Ishikawa (cell line): ENCODE measurements around the gene IFIT1B.

Experiments
- CEBPB ChIP-seq: IDR thresholded peaks from 2 replicates; pipeline ENCODE4 v1.6.1; 2012
- CREB1 ChIP-seq: IDR thresholded peaks from 2 replicates; pipeline ENCODE4 v1.6.1; 2012; ENCODE audit warnings: low read depth
- EGR1 ChIP-seq: IDR thresholded peaks from 2 replicates; pipeline ENCODE4 v1.6.1; 2012
- EP300 ChIP-seq: IDR thresholded peaks from 2 replicates; pipeline ENCODE4 v1.6.1; 2012; ENCODE audit warnings: borderline replicate concordance
- FOXM1 ChIP-seq: IDR thresholded peaks from 2 replicates; pipeline ENCODE4 v1.6.1; 2012; ENCODE audit warnings: low read depth, borderline replicate concordance
- NFIC ChIP-seq: IDR thresholded peaks from 2 replicates; pipeline ENCODE4 v1.6.1; 2012
- RAD21 ChIP-seq: IDR thresholded peaks from 2 replicates; pipeline ENCODE4 v1.6.1; 2012; ENCODE audit warnings: low read depth
- TAF1 ChIP-seq: IDR thresholded peaks from 2 replicates; pipeline ENCODE4 v1.6.1; 2012; ENCODE audit warnings: low read depth, mild to moderate bottlenecking
- TCF12 ChIP-seq: IDR thresholded peaks from 2 replicates; pipeline ENCODE4 v1.6.1; 2012; ENCODE audit warnings: low read depth
- TEAD4 ChIP-seq: IDR thresholded peaks from 2 replicates; pipeline ENCODE4 v1.6.1; 2012
- YY1 ChIP-seq: IDR thresholded peaks from 2 replicates; pipeline ENCODE4 v1.6.1; 2012; ENCODE audit warnings: low read depth
- ZBTB7A ChIP-seq: IDR thresholded peaks from 2 replicates; pipeline ENCODE4 v1.6.1; 2012; ENCODE audit warnings: low read depth
- TF ChIP-seq, protein P1 (sequence below): IDR thresholded peaks from 2 replicates; pipeline ENCODE4 v1.6.1; 2012
- TF ChIP-seq, protein P2 (sequence below): IDR thresholded peaks from 2 replicates; pipeline ENCODE4 v1.6.1; 2012; ENCODE audit warnings: low read depth, mild to moderate bottlenecking
- TF ChIP-seq, protein P3 (sequence below): IDR thresholded peaks from 2 replicates; pipeline ENCODE4 v1.6.1; 2012

Gene IFIT1B

DNA sequence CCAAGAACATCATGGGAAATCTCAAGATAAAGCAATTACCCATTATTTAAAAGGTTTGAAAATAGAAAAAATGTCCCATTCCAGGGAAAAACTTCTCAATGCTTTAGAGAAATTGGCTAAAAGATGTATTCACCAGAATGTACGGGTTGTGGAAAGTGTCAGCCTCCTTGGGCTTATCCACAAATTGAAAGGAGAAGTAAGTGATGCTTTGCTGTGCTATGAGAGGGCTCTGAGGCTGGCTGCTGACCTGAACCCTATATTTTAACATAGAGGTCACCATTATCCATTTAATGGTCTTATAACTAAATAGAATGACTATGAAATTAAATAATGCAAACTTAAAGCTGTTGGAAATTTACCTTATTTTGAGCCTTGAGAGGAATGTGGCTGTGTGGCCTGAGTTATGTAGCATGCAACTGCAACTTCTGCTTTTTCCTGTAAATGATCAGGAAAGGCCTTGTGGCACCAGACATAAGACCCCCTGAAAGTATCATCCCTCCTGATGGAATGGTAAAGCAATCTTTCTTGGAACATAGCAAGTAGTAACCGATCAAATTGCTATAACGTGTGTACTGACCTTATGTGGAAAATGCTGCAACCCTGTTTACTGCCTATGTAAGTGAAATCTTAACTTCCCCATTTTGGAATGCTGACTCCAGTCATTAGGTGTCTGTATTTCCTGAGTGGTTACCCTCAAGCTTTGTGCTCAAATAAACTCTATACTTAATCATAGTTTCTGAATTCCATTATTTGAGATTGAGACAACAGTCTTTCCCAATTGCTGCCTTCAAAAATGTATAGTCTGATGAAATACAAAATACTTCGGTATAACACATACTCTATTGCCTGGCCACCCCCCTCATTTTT lies 6.9 kb downstream of the IFIT1B start:
- TF ChIP-seq, protein P1, sequence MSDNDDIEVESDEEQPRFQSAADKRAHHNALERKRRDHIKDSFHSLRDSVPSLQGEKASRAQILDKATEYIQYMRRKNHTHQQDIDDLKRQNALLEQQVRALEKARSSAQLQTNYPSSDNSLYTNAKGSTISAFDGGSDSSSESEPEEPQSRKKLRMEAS = no peak
- TF ChIP-seq CEBPB (no peak), TCF12 (no peak), RAD21 (no peak), EGR1 (no peak), ZBTB7A (no peak), TAF1 (no peak), TEAD4 (no peak), EP300 (no peak), YY1 (no peak), FOXM1 (no peak), NFIC (no peak), CREB1 (no peak)
- TF ChIP-seq, protein P2, sequence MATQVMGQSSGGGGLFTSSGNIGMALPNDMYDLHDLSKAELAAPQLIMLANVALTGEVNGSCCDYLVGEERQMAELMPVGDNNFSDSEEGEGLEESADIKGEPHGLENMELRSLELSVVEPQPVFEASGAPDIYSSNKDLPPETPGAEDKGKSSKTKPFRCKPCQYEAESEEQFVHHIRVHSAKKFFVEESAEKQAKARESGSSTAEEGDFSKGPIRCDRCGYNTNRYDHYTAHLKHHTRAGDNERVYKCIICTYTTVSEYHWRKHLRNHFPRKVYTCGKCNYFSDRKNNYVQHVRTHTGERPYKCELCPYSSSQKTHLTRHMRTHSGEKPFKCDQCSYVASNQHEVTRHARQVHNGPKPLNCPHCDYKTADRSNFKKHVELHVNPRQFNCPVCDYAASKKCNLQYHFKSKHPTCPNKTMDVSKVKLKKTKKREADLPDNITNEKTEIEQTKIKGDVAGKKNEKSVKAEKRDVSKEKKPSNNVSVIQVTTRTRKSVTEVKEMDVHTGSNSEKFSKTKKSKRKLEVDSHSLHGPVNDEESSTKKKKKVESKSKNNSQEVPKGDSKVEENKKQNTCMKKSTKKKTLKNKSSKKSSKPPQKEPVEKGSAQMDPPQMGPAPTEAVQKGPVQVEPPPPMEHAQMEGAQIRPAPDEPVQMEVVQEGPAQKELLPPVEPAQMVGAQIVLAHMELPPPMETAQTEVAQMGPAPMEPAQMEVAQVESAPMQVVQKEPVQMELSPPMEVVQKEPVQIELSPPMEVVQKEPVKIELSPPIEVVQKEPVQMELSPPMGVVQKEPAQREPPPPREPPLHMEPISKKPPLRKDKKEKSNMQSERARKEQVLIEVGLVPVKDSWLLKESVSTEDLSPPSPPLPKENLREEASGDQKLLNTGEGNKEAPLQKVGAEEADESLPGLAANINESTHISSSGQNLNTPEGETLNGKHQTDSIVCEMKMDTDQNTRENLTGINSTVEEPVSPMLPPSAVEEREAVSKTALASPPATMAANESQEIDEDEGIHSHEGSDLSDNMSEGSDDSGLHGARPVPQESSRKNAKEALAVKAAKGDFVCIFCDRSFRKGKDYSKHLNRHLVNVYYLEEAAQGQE = no peak
- TF ChIP-seq, protein P3, sequence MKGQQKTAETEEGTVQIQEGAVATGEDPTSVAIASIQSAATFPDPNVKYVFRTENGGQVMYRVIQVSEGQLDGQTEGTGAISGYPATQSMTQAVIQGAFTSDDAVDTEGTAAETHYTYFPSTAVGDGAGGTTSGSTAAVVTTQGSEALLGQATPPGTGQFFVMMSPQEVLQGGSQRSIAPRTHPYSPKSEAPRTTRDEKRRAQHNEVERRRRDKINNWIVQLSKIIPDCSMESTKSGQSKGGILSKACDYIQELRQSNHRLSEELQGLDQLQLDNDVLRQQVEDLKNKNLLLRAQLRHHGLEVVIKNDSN = no peak

DNA sequence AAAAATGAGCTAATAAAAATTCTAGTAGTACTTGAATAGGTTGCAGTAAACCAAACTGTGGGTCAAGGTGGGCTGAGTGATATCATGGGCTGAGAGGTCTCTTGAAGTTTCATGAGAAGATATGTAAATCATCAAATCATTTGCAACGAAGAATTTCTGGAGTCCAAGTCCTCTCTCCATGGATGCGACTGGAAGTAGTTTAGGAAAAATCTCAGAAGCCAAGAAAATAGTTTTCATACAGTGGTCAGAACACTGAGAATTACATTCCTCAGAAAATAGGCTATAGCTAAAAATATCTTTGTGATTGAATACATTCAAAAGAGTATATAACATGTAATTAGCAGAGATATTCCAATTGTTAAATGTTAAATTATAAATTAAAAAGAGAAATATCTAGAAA lies 10.9 kb downstream of the IFIT1B start:
- TF ChIP-seq ZBTB7A (no peak), CREB1 (no peak), RAD21 (no peak), CEBPB (no peak), TAF1 (no peak), FOXM1 (no peak), TEAD4 (no peak), NFIC (no peak), EGR1 (no peak), EP300 (no peak)
- TF ChIP-seq, protein P3 = no peak
- TF ChIP-seq, protein P2 = no peak

DNA sequence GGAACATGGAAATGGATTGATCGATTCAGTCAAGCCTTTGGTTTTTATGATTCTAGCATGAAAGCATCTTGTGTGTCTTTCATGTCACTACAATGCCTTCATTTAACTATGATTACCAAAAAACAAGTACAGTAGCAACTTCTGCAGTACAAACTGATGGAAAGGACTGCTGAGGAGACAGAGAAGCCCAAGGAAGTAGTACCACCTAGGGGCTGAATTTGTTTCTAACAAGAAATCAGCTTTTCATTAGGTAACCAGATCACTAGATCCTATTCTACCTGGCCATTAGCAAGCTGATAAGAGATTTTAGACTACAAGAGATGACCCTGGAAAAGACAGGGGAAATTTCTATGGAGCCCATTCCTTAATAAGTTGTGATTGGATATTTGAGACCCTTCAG lies 11.4 kb downstream of the IFIT1B start:
- TF ChIP-seq RAD21 (peak; percentile 88), CREB1 (no peak)

DNA sequence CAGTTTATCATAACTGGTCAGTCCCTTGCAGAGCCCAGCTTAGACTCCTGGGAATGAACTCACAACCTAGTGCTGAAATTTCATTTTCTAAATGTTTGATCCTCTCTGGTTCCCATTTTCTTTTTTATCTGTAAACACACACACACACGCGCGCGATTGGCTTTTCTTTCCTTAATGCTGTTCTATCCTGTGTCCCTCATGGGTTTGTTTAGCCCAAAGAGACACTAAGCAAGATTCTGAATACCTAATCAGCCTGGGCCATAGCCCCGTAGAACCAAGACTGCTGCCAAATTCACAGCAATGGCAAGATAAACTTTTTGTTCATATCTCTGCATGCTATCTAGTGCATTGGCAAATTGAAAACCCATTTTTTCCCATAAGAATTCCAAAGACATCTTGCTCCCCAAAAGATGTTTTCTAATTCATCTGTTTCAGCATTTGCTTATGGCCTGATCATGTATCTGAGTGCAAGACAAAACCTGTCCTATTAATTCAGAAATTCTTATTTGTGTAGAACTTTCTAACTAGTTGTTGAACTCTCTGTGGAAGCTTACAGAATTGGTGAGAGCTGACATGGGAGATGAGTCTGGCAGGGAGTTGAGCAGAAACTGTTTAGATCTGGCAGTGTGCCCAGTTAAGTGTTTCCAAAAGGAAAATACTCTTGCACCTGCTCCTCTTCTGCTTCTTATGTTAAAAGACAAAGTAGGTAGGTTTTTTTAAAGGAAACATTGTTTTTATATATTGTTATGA lies 12.8 kb downstream of the IFIT1B start:
- TF ChIP-seq NFIC = no peak
- TF ChIP-seq TCF12 = no peak
- TF ChIP-seq CEBPB = no peak
- TF ChIP-seq, protein P3 = no peak
- TF ChIP-seq EGR1 = no peak
- TF ChIP-seq, protein P1 = no peak
- TF ChIP-seq TAF1 = no peak
- TF ChIP-seq, protein P2 = no peak
- no peak for TF ChIP-seq EP300
